H9 (cell line): ENCODE measurements around the gene AKNA. TPM values are rescaled to one million over a fixed set of nuclear protein-coding genes. Genes with fewer than 3 reads are reported as not detected.

ENCODE experiments used
- DNase-seq: peaks from one replicate; pipeline ENCODE4 v3.0.0-alpha.2; 2017
- H2AFZ ChIP-seq: one replicate; pipeline ENCODE4 v1.6.1; 2013; ENCODE audit warnings: mild to moderate bottlenecking, low read length, control low read depth, moderate library complexity
- H2AK5ac ChIP-seq: 2 replicates; pipeline ENCODE4 v1.6.1; 2013; ENCODE audit warnings: low read length, control low read depth, mixed read lengths; ENCODE audit not compliant: insufficient read length
- H2BK120ac ChIP-seq: one replicate; pipeline ENCODE4 v1.6.1; 2013; ENCODE audit warnings: low read depth, mild to moderate bottlenecking, low read length, control low read depth, inconsistent platforms; ENCODE audit not compliant: poor library complexity, severe bottlenecking
- H2BK12ac ChIP-seq: 2 replicates; pipeline ENCODE4 v1.6.1; 2013; ENCODE audit warnings: low read length, control low read depth, mixed read lengths, low read depth; ENCODE audit not compliant: insufficient read length
- H2BK15ac ChIP-seq: 2 replicates; pipeline ENCODE4 v1.6.1; 2013; ENCODE audit warnings: low read depth, low read length, control low read depth
- H2BK20ac ChIP-seq: one replicate; pipeline ENCODE4 v1.6.1; 2013; ENCODE audit warnings: low read depth, mild to moderate bottlenecking, low read length, control low read depth, inconsistent platforms; ENCODE audit not compliant: poor library complexity, severe bottlenecking
- H2BK5ac ChIP-seq: 2 replicates; pipeline ENCODE4 v1.6.1; 2013; ENCODE audit warnings: low read length, control low read depth, mixed read lengths; ENCODE audit not compliant: insufficient read length
- H3K14ac ChIP-seq: 2 replicates; pipeline ENCODE4 v1.6.1; 2013; ENCODE audit warnings: low read length, control low read depth; ENCODE audit not compliant: insufficient read depth
- H3K18ac ChIP-seq: 2 replicates; pipeline ENCODE4 v1.6.1; 2013; ENCODE audit warnings: low read depth, mild to moderate bottlenecking, mixed read lengths, low read length, control low read depth; ENCODE audit not compliant: insufficient read length
- H3K23ac ChIP-seq: 2 replicates; pipeline ENCODE4 v1.6.1; 2013; ENCODE audit warnings: low read length, control low read depth, mixed read lengths, low read depth; ENCODE audit not compliant: insufficient read length
- H3K23me2 ChIP-seq: 2 replicates; pipeline ENCODE4 v1.6.1; 2013; ENCODE audit warnings: low read depth, mild to moderate bottlenecking, mixed read lengths, low read length, control low read depth; ENCODE audit not compliant: insufficient read length, poor library complexity, severe bottlenecking
- H3K27ac ChIP-seq: 2 replicates; pipeline ENCODE4 v1.5.1; 2013; ENCODE audit warnings: low read length, control low read depth, mixed read lengths, low read depth; ENCODE audit not compliant: insufficient read length
- H3K27me3 ChIP-seq: 2 replicates; pipeline ENCODE4 v1.6.1; 2013; ENCODE audit warnings: low read length, control low read depth, inconsistent platforms; ENCODE audit not compliant: insufficient read depth
- H3K4ac ChIP-seq: 2 replicates; pipeline ENCODE4 v1.6.1; 2013; ENCODE audit warnings: low read depth, mild to moderate bottlenecking, control low read depth, inconsistent platforms, low read length, moderate library complexity
- H3K4me1 ChIP-seq: 2 replicates; pipeline ENCODE4 v1.6.1; 2013; ENCODE audit warnings: low read length, control low read depth, inconsistent platforms; ENCODE audit not compliant: insufficient read depth
- H3K4me2 ChIP-seq: 2 replicates; pipeline ENCODE4 v1.6.1; 2013; ENCODE audit warnings: low read length, control low read depth, mixed read lengths; ENCODE audit not compliant: insufficient read length, insufficient read depth
- H3K56ac ChIP-seq: 2 replicates; pipeline ENCODE4 v1.6.1; 2013; ENCODE audit warnings: low read depth, mild to moderate bottlenecking, mixed read lengths, low read length, control low read depth; ENCODE audit not compliant: insufficient read length
- H3K79me1 ChIP-seq: 2 replicates; pipeline ENCODE4 v1.6.1; 2013; ENCODE audit warnings: low read depth, mild to moderate bottlenecking, moderate library complexity, low read length, control low read depth, inconsistent platforms; ENCODE audit not compliant: insufficient read depth, poor library complexity, severe bottlenecking
- H3K79me2 ChIP-seq: 2 replicates; pipeline ENCODE4 v1.6.1; 2013; ENCODE audit warnings: low read length, control low read depth, inconsistent platforms; ENCODE audit not compliant: insufficient read depth
- H3K9ac ChIP-seq: 2 replicates; pipeline ENCODE4 v1.6.1; 2013; ENCODE audit warnings: low read length, control low read depth, mixed read lengths; ENCODE audit not compliant: insufficient read length; ENCODE audit errors: extremely low read depth
- H3K9me3 ChIP-seq: one replicate; pipeline ENCODE4 v1.6.1; 2013; ENCODE audit warnings: low read depth, low read length, inconsistent platforms; ENCODE audit not compliant: control insufficient read depth
- H3T11ph ChIP-seq: one replicate; pipeline ENCODE4 v1.6.1; 2013; ENCODE audit warnings: mild to moderate bottlenecking, low read length, control low read depth, inconsistent platforms
- H4K20me1 ChIP-seq: one replicate; pipeline ENCODE4 v1.6.1; 2013; ENCODE audit not compliant: control insufficient read depth, insufficient read length, insufficient read depth
- H4K5ac ChIP-seq: 2 replicates; pipeline ENCODE4 v1.6.1; 2013; ENCODE audit warnings: low read depth, mild to moderate bottlenecking, mixed read lengths, low read length, control low read depth; ENCODE audit not compliant: insufficient read length
- H4K8ac ChIP-seq: replicated peaks from 2 replicates; pipeline ENCODE4 v1.6.1; 2013; ENCODE audit warnings: low read length, control low read depth, mixed read lengths, low read depth; ENCODE audit not compliant: insufficient read length
- H4K91ac ChIP-seq: 2 replicates; pipeline ENCODE4 v1.6.1; 2013; ENCODE audit warnings: low read depth, mild to moderate bottlenecking, moderate library complexity, mixed read lengths, low read length, control low read depth; ENCODE audit not compliant: insufficient read length
- H3K27ac Mint-ChIP-seq, 3 experiments: 2 replicates in 2 of 3; 3 replicates in 1 of 3; pipeline ENCODE4 v1.8.0; 2020 to 2021; ENCODE audit warnings: mixed read lengths in 3 of 3, mild to moderate bottlenecking in 1 of 3, moderate library complexity in 1 of 3
- H3K27me3 Mint-ChIP-seq: 2 replicates; pipeline ENCODE4 v1.8.0; 2021; ENCODE audit warnings: low read depth, mild to moderate bottlenecking, moderate library complexity, mixed read lengths
- H3K36me3 Mint-ChIP-seq, 3 experiments: 2 replicates in 2 of 3; 3 replicates in 1 of 3; pipeline ENCODE4 v1.8.0; 2020 to 2021; ENCODE audit warnings: low read depth in 3 of 3, mixed read lengths in 3 of 3; ENCODE audit not compliant: insufficient read depth in 1 of 3
- H3K4me1 Mint-ChIP-seq, 2 experiments: 2 replicates each; pipeline ENCODE4 v1.8.0; 2020; ENCODE audit warnings: mixed read lengths in 2 of 2
- H3K4me3 Mint-ChIP-seq, 2 experiments: 2 replicates in 1 of 2; 3 replicates in 1 of 2; pipeline ENCODE4 v1.8.0; 2020 to 2021; ENCODE audit warnings: mild to moderate bottlenecking in 2 of 2, mixed read lengths in 2 of 2, moderate library complexity in 1 of 2
- H3K9me3 Mint-ChIP-seq, 2 experiments: 2 replicates in 1 of 2; 3 replicates in 1 of 2; pipeline ENCODE4 v1.8.0; 2020; ENCODE audit warnings: mild to moderate bottlenecking in 2 of 2, mixed read lengths in 2 of 2, moderate library complexity in 1 of 2
- WGBS: extraction: QIAGEN DNeasy Blood & Tissue Kit; methylation state at CpG from one replicate; pipeline ENCODE4 v1.1.7; 2013; ENCODE audit warnings: missing lambda C conversion rate, low lambda C conversion rate, mixed read lengths; ENCODE audit not compliant: insufficient read length; ENCODE audit errors: extremely low coverage; 5-methylcytosine and 5-hydroxymethylcytosine counted together
- total RNA-seq: library from RNA; stranded (reverse); gene quantifications from 2 replicates; pipeline ENCODE4 v1.2.1, GENCODE V29; 2021
- TF ChIP-seq, protein P1 (sequence below): fragments of 200-600 bp; sonication (generic); conservative IDR thresholded peaks from 3 replicates; pipeline ENCODE4 v1.8.0; 2021; ENCODE audit warnings: antibody characterized with exemption, mild to moderate bottlenecking

The AKNA gene
- total RNA-seq, 1 experiment from 2014 or later, result 19.7 TPM

DNA sequence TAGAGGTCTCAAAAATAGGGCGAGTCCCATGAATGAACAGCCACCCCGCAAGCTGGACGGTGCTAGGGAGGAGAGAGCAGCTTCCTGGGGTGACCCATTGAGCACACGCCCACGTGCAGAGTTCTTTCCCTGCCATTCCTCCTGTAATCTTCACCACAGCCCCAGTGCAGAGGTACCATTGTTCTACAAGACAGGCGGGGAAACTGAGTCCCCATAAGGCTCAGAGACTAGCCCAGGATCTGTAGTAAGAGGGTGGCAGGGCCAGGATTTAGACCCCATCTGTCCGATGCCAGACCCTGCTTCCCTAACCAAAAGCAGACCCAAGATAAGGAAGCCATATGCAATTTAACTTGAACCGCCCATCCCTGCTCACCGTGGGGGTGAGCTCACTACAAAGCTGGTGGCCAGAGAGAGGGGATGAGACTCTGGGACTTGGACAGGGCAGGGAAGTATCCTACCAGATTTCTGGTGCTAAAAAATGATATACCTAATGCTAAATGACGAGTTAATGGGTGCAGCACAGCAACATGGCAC, 101.6 kb downstream of the AKNA start:
- Histone ChIP-seq H3K23ac (no peak overlapping the region), H2AK5ac (no peak overlapping the region), H3K4me2 (no peak overlapping the region), H3K79me1 (no peaks in the 10 kb centered on the region), H3K23me2 (no peaks in the 10 kb centered on the region), H3K14ac (no peak overlapping the region), H3K79me2 (no peaks in the 10 kb centered on the region), H4K20me1 (no peaks in the 10 kb centered on the region), H4K8ac (no peak overlapping the region), H2BK15ac (no peak overlapping the region), H4K5ac (no peak overlapping the region), H2BK20ac (no peak overlapping the region), H2BK120ac (no peak overlapping the region), H3K9me3 (no peaks in the 10 kb centered on the region), H3K27me3 (no peaks in the 10 kb centered on the region), H2BK12ac (no peak overlapping the region), H3K56ac (no peak overlapping the region), H3K27ac (no peak overlapping the region), H3K4ac (no peak overlapping the region), H3K9ac (no peak overlapping the region), H3K18ac (no peak overlapping the region), H2BK5ac (no peak overlapping the region), H3T11ph (no peak overlapping the region), H3K4me1 (0 out of 2 replicates have a peak, but pooled peaks cover 3% of the 10 kb centered on the region), H4K91ac (no peak overlapping the region), H2AFZ (no peak overlapping the region)
- Mint-ChIP-seq H3K27ac (0 out of 7 replicates have a peak overlapping the region, but pooled peaks of 1 of the 3 experiments have one; percentile 37), H3K27me3 (no peaks in the 10 kb centered on the region; the same call in 1 of the 2 replicates), H3K9me3 (no peaks in the 10 kb centered on the region; a peak in 1 of 5 replicates), H3K4me1 (peaks cover 14 to 28% of the 10 kb centered on the region in 2 experiments), H3K4me3 (no peak overlapping the region), H3K36me3 (peaks cover 0 to 4% (median 3%) of the 10 kb centered on the region in 3 experiments; a peak in 2 of 7 replicates)
- no CpG with 5 or more reads among the region's 10 CpGs for WGBS
- peak; percentile 10 for DNase-seq
- TF ChIP-seq, protein P1, sequence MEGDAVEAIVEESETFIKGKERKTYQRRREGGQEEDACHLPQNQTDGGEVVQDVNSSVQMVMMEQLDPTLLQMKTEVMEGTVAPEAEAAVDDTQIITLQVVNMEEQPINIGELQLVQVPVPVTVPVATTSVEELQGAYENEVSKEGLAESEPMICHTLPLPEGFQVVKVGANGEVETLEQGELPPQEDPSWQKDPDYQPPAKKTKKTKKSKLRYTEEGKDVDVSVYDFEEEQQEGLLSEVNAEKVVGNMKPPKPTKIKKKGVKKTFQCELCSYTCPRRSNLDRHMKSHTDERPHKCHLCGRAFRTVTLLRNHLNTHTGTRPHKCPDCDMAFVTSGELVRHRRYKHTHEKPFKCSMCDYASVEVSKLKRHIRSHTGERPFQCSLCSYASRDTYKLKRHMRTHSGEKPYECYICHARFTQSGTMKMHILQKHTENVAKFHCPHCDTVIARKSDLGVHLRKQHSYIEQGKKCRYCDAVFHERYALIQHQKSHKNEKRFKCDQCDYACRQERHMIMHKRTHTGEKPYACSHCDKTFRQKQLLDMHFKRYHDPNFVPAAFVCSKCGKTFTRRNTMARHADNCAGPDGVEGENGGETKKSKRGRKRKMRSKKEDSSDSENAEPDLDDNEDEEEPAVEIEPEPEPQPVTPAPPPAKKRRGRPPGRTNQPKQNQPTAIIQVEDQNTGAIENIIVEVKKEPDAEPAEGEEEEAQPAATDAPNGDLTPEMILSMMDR, result no peak
